ENCODE data around the gene MYLIP.

The MYLIP gene

GRCh38 chr6:16145038-16145437 lies 16.2 kb downstream of the MYLIP start:
- no peak for DNase-seq

DNA sequence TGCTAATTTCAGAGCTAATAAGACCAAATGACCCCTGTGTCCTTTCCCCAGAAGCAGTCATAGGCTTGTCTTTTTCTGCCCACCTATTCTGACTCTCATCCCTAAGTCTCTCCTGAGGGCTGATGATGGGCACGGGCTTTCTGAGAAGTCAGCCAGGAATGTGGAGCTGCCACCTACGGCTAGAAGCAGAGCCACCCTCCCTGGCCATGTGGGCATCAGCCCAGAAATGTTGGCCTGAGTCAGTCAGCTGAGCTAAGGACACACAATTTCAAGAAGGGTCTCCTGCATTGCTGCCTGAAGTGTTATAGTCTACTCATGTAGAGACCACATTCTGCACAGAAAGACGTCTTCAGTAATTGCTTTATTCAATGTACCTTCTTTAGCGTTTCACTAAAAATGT lies 17.1 kb downstream of the MYLIP start:
- DNase-seq: no peak

GRCh38 chr6:16146527-16146955 lies 17.7 kb downstream of the MYLIP start:
- no peak for DNase-seq

DNA sequence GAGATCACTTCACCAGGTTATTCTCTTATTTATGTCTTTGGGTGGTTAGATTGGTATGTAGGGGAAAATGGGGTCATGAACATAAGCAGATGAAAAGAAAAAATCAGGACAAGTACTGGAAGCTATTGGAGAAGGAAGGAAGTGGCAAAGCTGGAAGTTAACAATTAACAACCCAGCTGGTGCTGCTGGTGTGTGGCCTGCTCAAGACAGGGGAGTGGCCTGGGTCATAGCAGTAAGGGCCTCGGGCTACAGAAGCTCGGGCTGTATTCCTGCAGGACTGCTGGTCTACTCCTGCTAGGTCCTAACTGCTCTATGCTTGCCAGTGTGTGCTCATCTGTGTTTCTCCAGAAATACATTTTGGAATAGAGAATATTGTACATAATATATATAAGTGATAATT lies 19.6 kb downstream of the MYLIP start:
- DNase-seq: no peak

- no peak for DNase-seq
These were observed 20.4 kb downstream of the MYLIP start for GRCh38 chr6:16149305-16149704.

- no peak for DNase-seq
These were observed 21.2 kb downstream of the MYLIP start for GRCh38 chr6:16150098-16150497.

DNA sequence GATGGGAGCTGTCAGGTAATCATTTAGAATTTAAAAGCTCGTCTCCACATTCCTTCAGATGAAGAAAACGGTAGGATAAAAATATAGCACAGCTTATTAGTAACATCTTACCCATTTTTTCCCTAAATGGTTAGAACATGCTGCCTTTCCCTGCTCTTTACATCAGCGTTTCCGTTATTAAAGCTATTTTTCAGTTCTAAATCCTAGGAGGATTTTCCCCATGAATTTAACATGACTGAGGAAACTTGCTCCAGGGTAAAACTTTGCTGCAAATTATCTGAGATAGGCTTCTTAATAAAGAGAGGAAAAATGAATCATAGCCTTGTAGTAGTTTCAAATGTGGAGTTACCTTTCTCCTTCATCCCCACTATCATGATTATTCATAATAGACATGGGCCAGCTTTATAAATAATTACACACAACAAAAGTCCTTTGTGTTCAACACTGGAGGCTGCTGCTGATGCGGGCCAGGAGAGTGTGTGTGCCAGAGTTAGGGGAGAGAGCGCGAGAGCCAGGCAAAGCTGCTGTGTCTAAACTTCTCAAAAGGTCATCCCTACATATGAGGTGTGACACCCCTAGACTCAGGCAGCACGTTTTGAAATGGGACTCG lies 24.4 kb downstream of the MYLIP start:
- DNase-seq: no peak

DNA sequence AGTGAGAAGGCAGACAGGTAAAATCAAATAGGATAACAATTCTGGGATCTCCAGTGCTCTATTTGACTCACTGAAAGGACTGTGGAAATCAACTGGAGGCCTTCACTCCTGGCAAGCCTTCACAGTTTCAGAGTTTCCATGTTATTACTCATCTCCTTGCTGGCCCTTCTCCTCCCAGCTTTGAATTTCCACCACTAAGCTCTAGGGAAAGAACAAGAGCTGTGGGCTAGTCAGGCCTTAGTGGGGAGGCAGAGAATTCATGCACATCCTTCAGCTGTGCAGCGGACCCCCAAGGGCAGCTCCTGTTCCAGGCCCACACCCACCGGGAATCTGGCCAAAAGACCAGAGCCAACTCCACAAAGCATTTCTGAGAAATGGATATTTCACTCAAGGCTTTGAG lies 26.0 kb downstream of the MYLIP start:
- DNase-seq: no peak

- no peak for DNase-seq
These were observed 28.6 kb downstream of the MYLIP start for GRCh38 chr6:16157492-16157891.

DNA sequence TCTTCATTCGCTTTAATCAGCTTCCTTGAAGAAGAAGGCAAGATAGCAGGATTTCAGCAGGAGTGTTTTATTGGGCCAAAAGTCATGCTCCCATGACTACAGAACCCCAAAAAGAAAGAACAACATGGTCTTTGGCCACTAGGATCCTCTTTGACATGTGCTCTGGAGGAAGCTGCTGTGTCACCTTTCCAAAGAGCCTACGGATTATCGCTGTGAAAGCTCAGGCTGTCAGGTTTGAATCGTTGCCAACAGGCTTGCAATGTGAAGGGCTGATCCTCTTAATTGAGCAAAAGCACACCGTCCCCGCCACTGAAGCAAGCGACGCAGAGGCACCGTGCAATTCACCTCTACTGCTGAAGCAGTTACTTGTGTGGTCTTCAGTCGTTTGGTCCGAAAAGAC lies 29.0 kb downstream of the MYLIP start:
- DNase-seq: no peak

- no peak for DNase-seq
These were observed 30.2 kb downstream of the MYLIP start for GRCh38 chr6:16158943-16159557.

DNA sequence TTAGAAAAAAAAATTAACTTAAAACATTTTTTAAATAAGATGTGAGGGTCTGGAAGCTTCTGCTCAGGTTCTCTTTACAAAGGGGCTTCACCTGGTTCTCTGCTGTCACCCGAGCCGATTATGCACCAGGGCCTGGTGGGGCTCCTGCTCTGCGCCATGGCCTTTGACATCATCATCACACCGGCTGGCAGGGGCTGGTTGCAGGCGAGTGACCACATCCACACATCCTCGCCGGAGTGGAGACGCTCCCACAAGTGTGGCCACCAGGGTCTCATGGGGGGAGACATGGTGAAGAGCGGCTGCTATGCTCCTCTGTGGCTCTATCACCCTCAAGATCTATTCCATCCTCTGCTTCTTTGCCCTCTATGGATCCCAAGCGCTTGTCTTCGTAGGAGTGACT lies 31.9 kb downstream of the MYLIP start:
- DNase-seq: no peak

GRCh38 chr6:16162003-16162402 lies 33.1 kb downstream of the MYLIP start:
- no peak for DNase-seq

GRCh38 chr6:16163066-16163465 lies 34.2 kb downstream of the MYLIP start:
- DNase-seq: no peak

- DNase-seq: no peak
These were observed 34.8 kb downstream of the MYLIP start for GRCh38 chr6:16163535-16164300.

- no peak for DNase-seq
These were observed 36.8 kb downstream of the MYLIP start for GRCh38 chr6:16165641-16166040.

- no peak for DNase-seq
These were observed 38.2 kb downstream of the MYLIP start for GRCh38 chr6:16166871-16167608.

GRCh38 chr6:16168121-16168520 lies 39.2 kb downstream of the MYLIP start:
- DNase-seq: no peak

GRCh38 chr6:16168858-16169257 lies 40.0 kb downstream of the MYLIP start:
- DNase-seq: no peak

GRCh38 chr6:16171400-16171799 lies 42.5 kb downstream of the MYLIP start:
- DNase-seq: no peak

GRCh38 chr6:16173167-16173940 lies 44.5 kb downstream of the MYLIP start:
- no peak for DNase-seq

DNA sequence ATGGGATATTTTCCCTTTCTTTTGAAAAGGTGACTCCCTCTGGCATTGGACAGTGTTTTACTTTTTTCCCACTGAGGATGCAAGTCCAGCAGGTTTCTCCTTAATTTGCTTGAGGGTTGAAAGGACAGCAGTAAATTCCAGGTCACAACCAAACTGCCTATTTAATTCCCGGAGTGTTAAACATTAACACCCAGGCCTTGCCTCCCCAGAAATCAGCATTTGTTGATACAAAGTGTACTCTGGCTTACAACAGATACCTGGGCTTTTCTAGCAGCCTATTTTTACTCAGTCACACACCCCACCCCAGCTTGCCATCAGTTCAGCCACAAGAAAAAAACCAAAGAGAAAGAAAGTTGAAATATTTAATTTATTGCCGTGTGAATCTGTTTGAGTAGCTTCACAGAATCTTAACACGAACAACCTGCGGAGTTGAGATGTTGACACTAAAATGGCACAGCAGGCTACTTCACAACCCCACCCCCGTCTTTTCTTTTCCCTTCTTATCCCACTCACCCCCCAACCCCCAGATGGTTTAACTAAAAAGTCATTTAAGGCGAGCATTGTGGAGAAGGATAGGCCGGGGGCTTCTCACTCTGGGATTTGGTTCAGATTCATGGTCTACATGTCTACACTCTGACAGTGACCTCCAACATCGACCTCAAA lies 45.7 kb downstream of the MYLIP start:
- DNase-seq: no peak
